ENCODE measurements around the gene AS3MT.

GRCh38 chr10:102841827-102842345 lies 27.4 kb upstream of the AS3MT start:
- TF ChIP-seq EZH2phosphoT487 (IDR thresholded peaks at IDR 0.05; ENCODE audit: borderline replicate concordance), result no peak
- TF ChIP-seq, protein P1, sequence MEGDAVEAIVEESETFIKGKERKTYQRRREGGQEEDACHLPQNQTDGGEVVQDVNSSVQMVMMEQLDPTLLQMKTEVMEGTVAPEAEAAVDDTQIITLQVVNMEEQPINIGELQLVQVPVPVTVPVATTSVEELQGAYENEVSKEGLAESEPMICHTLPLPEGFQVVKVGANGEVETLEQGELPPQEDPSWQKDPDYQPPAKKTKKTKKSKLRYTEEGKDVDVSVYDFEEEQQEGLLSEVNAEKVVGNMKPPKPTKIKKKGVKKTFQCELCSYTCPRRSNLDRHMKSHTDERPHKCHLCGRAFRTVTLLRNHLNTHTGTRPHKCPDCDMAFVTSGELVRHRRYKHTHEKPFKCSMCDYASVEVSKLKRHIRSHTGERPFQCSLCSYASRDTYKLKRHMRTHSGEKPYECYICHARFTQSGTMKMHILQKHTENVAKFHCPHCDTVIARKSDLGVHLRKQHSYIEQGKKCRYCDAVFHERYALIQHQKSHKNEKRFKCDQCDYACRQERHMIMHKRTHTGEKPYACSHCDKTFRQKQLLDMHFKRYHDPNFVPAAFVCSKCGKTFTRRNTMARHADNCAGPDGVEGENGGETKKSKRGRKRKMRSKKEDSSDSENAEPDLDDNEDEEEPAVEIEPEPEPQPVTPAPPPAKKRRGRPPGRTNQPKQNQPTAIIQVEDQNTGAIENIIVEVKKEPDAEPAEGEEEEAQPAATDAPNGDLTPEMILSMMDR (conservative IDR thresholded peaks at IDR 0.05; ENCODE audit: low read length), result no peak
